K562 (cell line): Measurements from ENCODE around the gene GOT1. TPM values are rescaled to one million over a fixed set of nuclear protein-coding genes. Genes with fewer than 3 reads are reported as not detected.

Experiments used
- ATAC-seq: fragments of 200-7000 bp; cut with Tn5 transposase; 3 replicates; pipeline ENCODE4 v1.9.1; 2020; ENCODE audit warnings: moderate library complexity
- BruUV-seq: library from RNA; stranded (reverse); fragments of 400-500 nt; replicated peaks from 2 replicates; lab custom pipeline; 2021; lab: Mats Ljungman, UMichigan
- CTCF ChIA-PET: fragments of 300-600 bp; formaldehyde crosslinking; extraction: SDS; loops from one replicate; lab custom pipeline; 2021; ENCODE audit warnings: low intra/inter-chr PET ratio; lab: Yijun Ruan, JAX
- POLR2A ChIA-PET: fragments of 300-600, 350-650 bp; sonication (Branson Sonifier 250); formaldehyde crosslinking; extraction: SDS; loops from one replicate; lab custom pipeline; 2021; ENCODE audit warnings: antibody characterized with exemption, inconsistent platforms; lab: Yijun Ruan, JAX
- DNase-seq, 4 experiments: peaks; one replicate each; pipeline versions ENCODE4 v3.0.0 to v3.0.0-alpha.2; 2011 to 2018; ENCODE audit warnings: low spot score in 3 of 4, mixed read lengths in 3 of 4; ENCODE audit errors: extremely low read depth in 1 of 4
- FAIRE-seq: peaks from 2 replicates; lab custom pipeline; 2011; peaks lifted over from hg19 to GRCh38; lab: Jason Lieb, UNC
- H2AFZ ChIP-seq: 2 replicates; pipeline ENCODE4 v1.6.0; 2011; ENCODE audit warnings: low read depth, low read length, control low read depth, inconsistent platforms
- H3K27ac ChIP-seq: fragments of 200-600 bp; 3 replicates; pipeline ENCODE4 v1.8.0; 2011; ENCODE audit warnings: low read depth, mild to moderate bottlenecking, control low read depth, inconsistent platforms, low read length, moderate library complexity, mixed read lengths; ENCODE audit errors: extremely low read depth
- H3K27me3 ChIP-seq, 2 experiments: fragments of 300-600 bp in 1 of 2; 2 replicates in 1 of 2; 3 replicates in 1 of 2; pipeline versions ENCODE4 v1.6.0 to v1.8.0; 2011; ENCODE audit warnings: inconsistent platforms in 2 of 2, low read length in 2 of 2, mild to moderate bottlenecking in 1 of 2, mixed read lengths in 1 of 2, moderate library complexity in 1 of 2; ENCODE audit not compliant: control insufficient read depth in 2 of 2, insufficient read depth in 2 of 2
- H3K36me3 ChIP-seq: fragments of 300-600 bp; 3 replicates; pipeline ENCODE4 v1.8.0; 2011; ENCODE audit warnings: mild to moderate bottlenecking, low read length, inconsistent platforms; ENCODE audit not compliant: control insufficient read depth, insufficient read depth
- H3K4me1 ChIP-seq, 2 experiments: fragments of 200-600 bp in 1 of 2; replicated peaks in 1 of 2; 2 replicates in 1 of 2; 3 replicates in 1 of 2; pipeline versions ENCODE4 v1.5.1 to v1.8.0; 2011; ENCODE audit warnings: inconsistent platforms in 2 of 2, low read length in 2 of 2, mild to moderate bottlenecking in 1 of 2, mixed read lengths in 1 of 2, moderate library complexity in 1 of 2; ENCODE audit not compliant: control insufficient read depth in 2 of 2, insufficient read depth in 2 of 2
- H3K4me2 ChIP-seq: 2 replicates; pipeline ENCODE4 v1.6.1; 2011; ENCODE audit warnings: low read length, control low read depth, inconsistent platforms, mixed read lengths; ENCODE audit not compliant: insufficient read depth
- H3K4me3 ChIP-seq: fragments of 200-600 bp; sonication (generic), shearing (Covaris generic); 2 replicates; pipeline ENCODE4 v1.5.1; 2016; ENCODE audit warnings: control low read depth, inconsistent platforms
- H3K79me2 ChIP-seq: fragments of 200-600 bp; 3 replicates; pipeline ENCODE4 v1.8.0; 2011; ENCODE audit warnings: low read length, inconsistent platforms; ENCODE audit not compliant: control insufficient read depth, insufficient read depth
- H3K9ac ChIP-seq, 2 experiments: 2 replicates each; pipeline versions ENCODE4 v1.6.0 to v1.6.1; 2011; ENCODE audit warnings: low read depth in 2 of 2, low read length in 2 of 2, control low read depth in 1 of 2, inconsistent platforms in 1 of 2, mild to moderate bottlenecking in 1 of 2, mixed read lengths in 1 of 2; ENCODE audit not compliant: insufficient read depth in 1 of 2
- H3K9me1 ChIP-seq: one replicate; pipeline ENCODE4 v1.6.0; 2011; ENCODE audit warnings: inconsistent platforms, mild to moderate bottlenecking, low read length, moderate library complexity; ENCODE audit not compliant: control insufficient read depth, insufficient read depth
- H3K9me3 ChIP-seq: replicated peaks from 2 replicates; pipeline ENCODE4 v1.5.1; 2011; ENCODE audit warnings: low read depth, low read length, inconsistent platforms; ENCODE audit not compliant: control insufficient read depth, insufficient read depth
- H4K20me1 ChIP-seq: replicated peaks from 2 replicates; pipeline ENCODE4 v1.6.1; 2011; ENCODE audit warnings: low read length, inconsistent platforms, mixed read lengths; ENCODE audit not compliant: control insufficient read depth, insufficient read depth
- CHD1 ChIP-seq: fragments of 200-600 bp; sonication (generic); IDR thresholded peaks from one replicate; pipeline ENCODE4 v1.6.1; 2012; ENCODE audit warnings: mild to moderate bottlenecking, moderate library complexity, low read length, inconsistent platforms
- EP400 ChIP-seq: fragments of 450-650 bp; IDR thresholded peaks from 2 replicates; pipeline ENCODE4 v1.6.1; 2017; ENCODE audit warnings: antibody characterized with exemption, mild to moderate bottlenecking, moderate library complexity
- KAT2B ChIP-seq: IDR thresholded peaks from one replicate; pipeline ENCODE4 v1.6.1; 2012; ENCODE audit warnings: low read depth, mild to moderate bottlenecking, control low read depth, inconsistent platforms, low read length, moderate library complexity
- KDM4B ChIP-seq, 2 experiments: fragments of 450-650 bp in 1 of 2; sonication (generic) in 1 of 2; IDR thresholded peaks; 2 replicates each; pipeline ENCODE4 v1.6.1; 2016 to 2017; ENCODE audit warnings: borderline replicate concordance in 2 of 2, antibody characterized with exemption in 1 of 2, low read depth in 1 of 2, mild to moderate bottlenecking in 1 of 2
- RB1 ChIP-seq: fragments of 450-650 bp; IDR thresholded peaks from 2 replicates; pipeline ENCODE4 v1.6.1; 2017; ENCODE audit warnings: low read depth, mild to moderate bottlenecking
- THAP7 ChIP-seq: fragments of 250-450 bp; sonication (Bioruptor Pico); IDR thresholded peaks from 2 replicates; pipeline ENCODE4 v1.5.0; 2021
- WHSC1 ChIP-seq: IDR thresholded peaks from one replicate; pipeline ENCODE4 v1.6.1; 2012; ENCODE audit warnings: low read length, control low read depth, inconsistent platforms
- ZNF121 ChIP-seq: sonication (generic); formaldehyde crosslinking; conservative IDR thresholded peaks from 2 replicates; pipeline ENCODE4 v1.8.0; 2022; ENCODE audit warnings: missing genetic modification reagents
- ZNF280A ChIP-seq: fragments of 450-650 bp; IDR thresholded peaks from 2 replicates; pipeline ENCODE4 v1.6.1; 2018; ENCODE audit warnings: mild to moderate bottlenecking, low read depth; ENCODE audit not compliant: partially characterized antibody
- ZNF436 ChIP-seq: fragments of 250-450, 450-650 bp; sonication (Bioruptor Pico); formaldehyde crosslinking; IDR thresholded peaks from 2 replicates; pipeline ENCODE4 v1.7.0; 2020; ENCODE audit warnings: mild to moderate bottlenecking
- ZNF75A ChIP-seq: fragments of 450-650 bp; formaldehyde crosslinking; IDR thresholded peaks from 2 replicates; pipeline ENCODE4 v1.4.0; 2020; ENCODE audit warnings: mild to moderate bottlenecking
- WGBS: fragments of 100-300 bp; shearing (Covaris generic); methylation state at CpG from one replicate; pipeline ENCODE4 v1.1.6; 2016; ENCODE audit warnings: low coverage, mixed read lengths; ENCODE audit not compliant: insufficient coverage; ENCODE audit errors: missing lambda C conversion rate; 5-methylcytosine and 5-hydroxymethylcytosine counted together
- in situ Hi-C: fragments of 300-500 bp; cut with MboI; formaldehyde crosslinking; loops from 4 replicates; pipeline ENCODE4 v1.15.0; 2018; ENCODE audit warnings: inconsistent platforms, mixed read lengths
- intact Hi-C: fragments of 100-400 bp; cut with micrococcal nuclease; formaldehyde crosslinking; loops from 2 replicates; pipeline ENCODE4 v1.14.2; 2022
- polyA plus RNA-seq, 8 experiments: library from polyadenylated mRNA; depleted of rRNA in 4 of 8; stranded (reverse) in 5 of 8; unstranded in 3 of 8; fragments of >200 nt; fragmentation: Nextera tagmentation in 2 of 8; fragmentation: Illumina TruSeq in 1 of 8; extraction: Ambion mirVana in 2 of 8; extraction: Trizol in 1 of 8; gene quantifications; 2 replicates each; pipeline versions ENCODE4 v1.2.1 to v1.2.3, GENCODE V29; 2011 to 2014; ENCODE audit warnings: inconsistent platforms in 1 of 8, missing spikeins in 1 of 8
- total RNA-seq, 7 experiments: library from RNA; depleted of rRNA in 6 of 7; stranded (reverse); fragments of >200 nt in 6 of 7; fragmentation: Illumina TruSeq in 2 of 7; extraction: Trizol in 2 of 7; gene quantifications; 2 replicates each; pipeline versions ENCODE4 v1.2.1 to v1.2.3, GENCODE V29; 2011 to 2021; ENCODE audit warnings: low replicate concordance in 1 of 7

GOT1 gene
- total and polyA plus RNA-seq, 9 of the 15 experiments (the other 6 are each of a cell fraction or from before 2014, with no cell fraction given) = 55.7 to 166 (median 75.4) TPM

- Histone ChIP-seq H3K9me1 (no peaks in the 10 kb centered on the region), H3K27me3 (no peaks in the 10 kb centered on the region), H3K27ac (no peak overlapping the region), H3K9ac (no peak overlapping the region), H3K4me3 (no peak overlapping the region)
- intact Hi-C loops = no loop called here
- CTCF ChIA-PET = no interaction called here
- POLR2A ChIA-PET = interaction anchor here (0.6 kb wide), 1 partner anchor 20 kb away, joined by 3 read pairs; the partner anchor contains the start of gene GOT1
- WGBS = 89% methylated on average over 4 of the region's 4 CpGs
- BruUV-seq = no TSS peak
- TF ChIP-seq ZNF280A = no peak
- no peak for TF ChIP-seq WHSC1
- no peak for TF ChIP-seq KDM4B (IDR thresholded peaks at IDR 0.05; ENCODE audit: borderline replicate concordance in 2 of 2, low read depth in 1 of 2)
- no peak for TF ChIP-seq THAP7 (CRISPR knock-in tag)
- TF ChIP-seq RB1 = no peak
- TF ChIP-seq ZNF436 (CRISPR knock-in tag) = no peak
- no peak for TF ChIP-seq CHD1
- no peak for TF ChIP-seq ZNF121 (CRISPR knock-in tag)
- TF ChIP-seq KAT2B = no peak
- no peak for TF ChIP-seq EP400
- no peak for TF ChIP-seq ZNF75A
- TF ChIP-seq, all 486 proteins: peak for 0
- ATAC-seq (peak; percentile 23; the same call in 1 of the 3 replicates), DNase-seq (no peak), FAIRE-seq (no peak)
- Histone ChIP-seq H2AFZ (no peak overlapping the region), H3K9me3 (no peaks in the 10 kb centered on the region), H4K20me1 (peaks cover 5% of the 10 kb centered on the region), H3K4me1 (no peaks in the 10 kb centered on the region), H3K4me2 (no peak overlapping the region), H3K79me2 (peaks cover 31% of the 10 kb centered on the region), H3K36me3 (peaks cover 52% of the 10 kb centered on the region; the same call in 2 of the 3 replicates)
- in situ Hi-C loops = no loop called here
Observed at GRCh38 chr10:99410876-99411275, 19.5 kb downstream of the GOT1 start.
